C4-2B (cell line): ENCODE data around the gene TAAR8.

Experiments used
- CTCF ChIP-seq: fragments of 450-650 bp; conservative IDR thresholded peaks from 2 replicates; pipeline ENCODE4 v1.5.1; 2017; ENCODE audit warnings: mild to moderate bottlenecking
- ZFX ChIP-seq: fragments of 450-650 bp; IDR thresholded peaks from 2 replicates; pipeline ENCODE4 v1.6.1; 2017

GRCh38 chr6:132525866-132526265, 26.6 kb upstream of the TAAR8 start:
- TF ChIP-seq CTCF (no peak), ZFX (no peak)
